Thyroid gland (tissue), 4 donors: ENCODE measurements around the gene C11orf21. TPM values are rescaled to one million over a fixed set of nuclear protein-coding genes. Genes with fewer than 3 reads are reported as not detected.

Experiments used
- DNase-seq, 2 donors: peaks; one replicate each; pipeline ENCODE4 v3.0.0-alpha.2; 2019
- H3K27ac ChIP-seq, 3 donors: fragments of 200-600 bp; sonication (generic); 1 replicate in 2 of 3; 2 replicates in 1 of 3; pipeline ENCODE4 v1.5.1; 2016 to 2019; ENCODE audit warnings: mild to moderate bottlenecking in 1 of 3, moderate library complexity in 1 of 3
- H3K27me3 ChIP-seq: fragments of 200-600 bp; sonication (generic); one replicate; pipeline ENCODE4 v1.5.1; 2019
- H3K36me3 ChIP-seq, 2 donors: fragments of 200-600 bp; sonication (generic); one replicate each; pipeline ENCODE4 v1.5.1; 2016 to 2019
- H3K4me1 ChIP-seq, 2 donors: fragments of 200-600 bp; sonication (generic); one replicate each; pipeline ENCODE4 v1.5.1; 2017 to 2019
- H3K4me3 ChIP-seq, 3 donors: fragments of 200-600 bp; sonication (generic); replicated peaks in 1 of 3; 1 replicate in 2 of 3; 2 replicates in 1 of 3; pipeline ENCODE4 v1.5.1; 2016; ENCODE audit warnings: mild to moderate bottlenecking in 1 of 3
- H3K9me3 ChIP-seq: fragments of 200-600 bp; sonication (generic); one replicate; pipeline ENCODE4 v1.5.1; 2017
- CTCF ChIP-seq, 6 experiments: fragments of 200-600 bp in 3 of 6; fragments of 450-650 bp in 3 of 6; sonication (generic) in 3 of 6; IDR thresholded peaks; one replicate each; pipeline ENCODE4 v1.5.1; 2016 to 2019; ENCODE audit warnings: antibody characterized with exemption in 6 of 6, mild to moderate bottlenecking in 2 of 6, inconsistent platforms in 1 of 6, moderate library complexity in 1 of 6
- POLR2A ChIP-seq, 2 donors: fragments of 450-650 bp; IDR thresholded peaks; one replicate each; pipeline ENCODE4 v1.6.1; 2017; ENCODE audit warnings: antibody characterized with exemption in 2 of 2, mild to moderate bottlenecking in 2 of 2, moderate library complexity in 1 of 2
- WGBS, 2 donors: methylation state at CpG; one replicate each; pipeline ENCODE4 v1.1.5; 2017; 5-methylcytosine and 5-hydroxymethylcytosine counted together
- intact Hi-C: fragments of 100-400 bp; cut with DNase I; formaldehyde crosslinking; loops from one replicate; pipeline ENCODE4 v1.15.1; 2023
- total RNA-seq, 4 donors: library from RNA; depleted of rRNA; stranded (reverse); fragments of >200 nt; gene quantifications; one replicate each; pipeline ENCODE4 v1.2.3, GENCODE V29; 2016

C11orf21 gene
- total RNA-seq, 4 donors from 2014 or later, result 0.15 to 0.67 (median 0.45) TPM

GRCh38 chr11:2276280-2277007 lies 25.3 kb downstream of the C11orf21 start:
- H3K27ac ChIP-seq, result no peak overlapping the region
- H3K4me1 ChIP-seq, result peaks cover 0 to 13% of the 10 kb centered on the region in 2 donors
- H3K36me3 ChIP-seq, result no peaks in the 10 kb centered on the region
- no peaks in the 10 kb centered on the region for H3K9me3 ChIP-seq
- H3K4me3 ChIP-seq, result no peak overlapping the region
- DNase-seq, result no peak
- H3K27me3 ChIP-seq, result no peaks in the 10 kb centered on the region
- intact Hi-C loops, result no loop called here
- 94 to 97% methylated on average over 14 of the region's 14 CpGs for WGBS, 2 donors
- TF ChIP-seq POLR2A (IDR thresholded peaks at IDR 0.05), result no peak

- no peak for TF ChIP-seq CTCF (IDR thresholded peaks at IDR 0.05)
- no peak for TF ChIP-seq POLR2A (IDR thresholded peaks at IDR 0.05)
- intact Hi-C loops, result no loop called here
- H3K9me3 ChIP-seq, result no peaks in the 10 kb centered on the region
- H3K27me3 ChIP-seq, result no peaks in the 10 kb centered on the region
- H3K27ac ChIP-seq, result no peak overlapping the region
- WGBS, 2 donors, result 94 to 95% methylated on average over 28 of the region's 30 CpGs
- no peak overlapping the region for H3K4me3 ChIP-seq
- DNase-seq, result no peak
- peaks cover 4 to 18% of the 10 kb centered on the region in 2 donors for H3K4me1 ChIP-seq
- no peaks in the 10 kb centered on the region for H3K36me3 ChIP-seq
These were observed 26.1 kb downstream of the C11orf21 start for GRCh38 chr11:2275334-2276279.

GRCh38 chr11:2273771-2274170 lies 27.9 kb downstream of the C11orf21 start:
- Histone ChIP-seq H3K4me3 (no peak overlapping the region), H3K27ac (peak overlapping the region; percentile 47 to 63 (median 50)), H3K9me3 (no peaks in the 10 kb centered on the region), H3K36me3 (no peaks in the 10 kb centered on the region), H3K4me1 (peaks cover 7 to 35% of the 10 kb centered on the region in 2 donors), H3K27me3 (no peaks in the 10 kb centered on the region)
- 50 to 59% methylated on average over 12 of the region's 12 CpGs for WGBS, 2 donors
- DNase-seq, result peak; percentile 85
- intact Hi-C loops, result no loop called here
- TF ChIP-seq CTCF (IDR thresholded peaks at IDR 0.05) (no peak), POLR2A (IDR thresholded peaks at IDR 0.05) (peak in 1 of 2 donors; percentile 10)

- no peaks in the 10 kb centered on the region for H3K36me3 ChIP-seq
- peak overlapping the region in 2 of 3 donors; percentile 47 to 50 for H3K27ac ChIP-seq
- TF ChIP-seq POLR2A (IDR thresholded peaks at IDR 0.05) (no peak), CTCF (IDR thresholded peaks at IDR 0.05) (no peak)
- H3K4me1 ChIP-seq, result peaks cover 7 to 40% of the 10 kb centered on the region in 2 donors
- no peaks in the 10 kb centered on the region for H3K9me3 ChIP-seq
- H3K27me3 ChIP-seq, result no peaks in the 10 kb centered on the region
- no peak for DNase-seq
- intact Hi-C loops, result no loop called here
- WGBS, 2 donors, result 89 to 93% methylated on average over 15 of the region's 15 CpGs
- H3K4me3 ChIP-seq, result no peak overlapping the region
These were observed 28.4 kb downstream of the C11orf21 start for GRCh38 chr11:2273311-2273710.

GRCh38 chr11:2272946-2273280 lies 28.8 kb downstream of the C11orf21 start:
- no peak for TF ChIP-seq POLR2A (IDR thresholded peaks at IDR 0.05)
- TF ChIP-seq CTCF (IDR thresholded peaks at IDR 0.05), result no peak
- Histone ChIP-seq H3K4me3 (no peak overlapping the region), H3K4me1 (peaks cover 7 to 40% of the 10 kb centered on the region in 2 donors), H3K9me3 (no peaks in the 10 kb centered on the region), H3K27me3 (no peaks in the 10 kb centered on the region), H3K27ac (peak overlapping the region in 1 of 3 donors; percentile 47), H3K36me3 (no peaks in the 10 kb centered on the region)
- DNase-seq, result no peak
- WGBS, 2 donors, result 92 to 93% methylated on average over 7 of the region's 7 CpGs
- intact Hi-C loops, result no loop called here
